PC-3 (cell line): ENCODE measurements around the gene CNGA1. TPM values are rescaled to one million over a fixed set of nuclear protein-coding genes. Genes with fewer than 3 reads are reported as not detected.

Source experiments
- ATAC-seq: fragments of 200-7000 bp; cut with Tn5 transposase; 2 replicates; pipeline ENCODE4 v1.9.1; 2020; ENCODE audit warnings: mild to moderate bottlenecking, moderate library complexity
- BruUV-seq: library from RNA; stranded (reverse); fragments of 400-500 nt; replicated peaks from 2 replicates; lab custom pipeline; 2021; lab: Mats Ljungman, UMichigan
- CTCF ChIA-PET: fragments of 300-600 bp; sonication (Branson Sonifier 250); formaldehyde crosslinking; loops from one replicate; lab custom pipeline; 2022; ENCODE audit warnings: antibody characterized with exemption; lab: Charles Lee
- POLR2A ChIA-PET: fragments of 300-600 bp; sonication (Branson Sonifier 250); formaldehyde crosslinking; loops from one replicate; lab custom pipeline; 2022; ENCODE audit warnings: antibody characterized with exemption; ENCODE audit not compliant: unreplicated experiment; lab: Charles Lee
- DNase-seq: peaks from one replicate; pipeline ENCODE4 v3.0.0-alpha.2; 2015
- H2AFZ ChIP-seq: fragments of 300-600 bp; sonication (generic); 2 replicates; pipeline ENCODE4 v1.6.0; 2016; ENCODE audit warnings: antibody characterized with exemption, low read length
- H3F3A ChIP-seq: fragments of 300-600 bp; sonication (generic); one replicate; pipeline ENCODE4 v1.6.0; 2017; ENCODE audit warnings: antibody characterized with exemption, low read length, control low read depth, mild to moderate bottlenecking; ENCODE audit not compliant: unreplicated experiment
- H3K27ac ChIP-seq: fragments of 300-600 bp; sonication (generic); 2 replicates; pipeline ENCODE4 v1.5.1; 2016; ENCODE audit warnings: mild to moderate bottlenecking, low read length
- H3K27me3 ChIP-seq: fragments of 300-600 bp; sonication (generic); 2 replicates; pipeline ENCODE4 v1.6.1; 2016; ENCODE audit warnings: low read length, mixed read lengths
- H3K36me3 ChIP-seq: fragments of 300-600 bp; sonication (generic); 2 replicates; pipeline ENCODE4 v1.6.1; 2016; ENCODE audit warnings: low read depth, mixed run types, low read length, mixed read lengths
- H3K4me1 ChIP-seq: fragments of 300-600 bp; sonication (generic); 2 replicates; pipeline ENCODE4 v1.5.1; 2016; ENCODE audit warnings: low read length; ENCODE audit not compliant: insufficient read depth
- H3K4me2 ChIP-seq: fragments of 300-600 bp; sonication (generic); 2 replicates; pipeline ENCODE4 v1.6.0; 2016; ENCODE audit warnings: low read length
- H3K4me3 ChIP-seq: fragments of 300-600 bp; sonication (generic); 2 replicates; pipeline ENCODE4 v1.5.1; 2016; ENCODE audit warnings: mild to moderate bottlenecking, low read length, mixed read lengths
- H3K79me2 ChIP-seq: fragments of 300-600 bp; sonication (generic); 2 replicates; pipeline ENCODE4 v1.6.1; 2017; ENCODE audit warnings: low read length, mixed read lengths
- H3K9ac ChIP-seq: fragments of 300-600 bp; sonication (generic); 2 replicates; pipeline ENCODE4 v1.6.0; 2016; ENCODE audit warnings: mild to moderate bottlenecking, low read length
- H3K9me2 ChIP-seq: fragments of 300-600 bp; sonication (generic); replicated peaks from 2 replicates; pipeline ENCODE4 v1.6.1; 2016; ENCODE audit warnings: mixed run types, low read length, mixed read lengths
- H3K9me3 ChIP-seq: fragments of 300-600 bp; sonication (generic); 2 replicates; pipeline ENCODE4 v1.6.1; 2016; ENCODE audit warnings: low read length, mixed read lengths
- H4K20me1 ChIP-seq: fragments of 300-600 bp; sonication (generic); 2 replicates; pipeline ENCODE4 v1.6.1; 2016; ENCODE audit warnings: low read length, mixed read lengths
- CTCF ChIP-seq: fragments of 300-600 bp; sonication (generic); conservative IDR thresholded peaks from 2 replicates; pipeline ENCODE4 v1.5.1; 2017; ENCODE audit warnings: antibody characterized with exemption, low read depth, mild to moderate bottlenecking, low read length
- EZH2 ChIP-seq: fragments of 300-600 bp; sonication (generic); IDR thresholded peaks from one replicate; pipeline ENCODE4 v1.6.1; 2017; ENCODE audit warnings: antibody characterized with exemption, mild to moderate bottlenecking, low read length; ENCODE audit not compliant: unreplicated experiment
- EZH2phosphoT487 ChIP-seq: fragments of 300-600 bp; sonication (generic); IDR thresholded peaks from 2 replicates; pipeline ENCODE4 v1.6.1; 2018; ENCODE audit warnings: mild to moderate bottlenecking, antibody characterized with exemption, low read length, borderline replicate concordance
- intact Hi-C: fragments of 100-400 bp; cut with micrococcal nuclease; formaldehyde crosslinking; loops from 2 replicates; pipeline ENCODE4 v1.9.0; 2023
- total RNA-seq: library from RNA; depleted of rRNA; stranded (reverse); fragments of >200 nt; gene quantifications from 2 replicates; pipeline ENCODE4 v1.2.3, GENCODE V29; 2014

CNGA1 gene
- total RNA-seq, 1 experiment from 2014 or later: 1.1 TPM

GRCh38 chr4:47954245-47954644 is 62.2 kb downstream of the CNGA1 start:
- no peak overlapping the region for H3K4me2 ChIP-seq
- ChIA-PET CTCF (no interaction called here), POLR2A (no interaction called here)
- no peak overlapping the region for H2AFZ ChIP-seq
- H3K9ac ChIP-seq: no peak overlapping the region
- no TSS peak for BruUV-seq
- ATAC-seq (no peak), DNase-seq (no peak)
- H3F3A ChIP-seq: no peaks in the 10 kb centered on the region
- no peak overlapping the region for H3K27ac ChIP-seq
- intact Hi-C loops: no loop called here
- H3K27me3 ChIP-seq: no peaks in the 10 kb centered on the region
- H3K9me2 ChIP-seq: no peaks in the 10 kb centered on the region
- no peaks in the 10 kb centered on the region for H3K79me2 ChIP-seq
- H3K36me3 ChIP-seq: no peaks in the 10 kb centered on the region
- H3K9me3 ChIP-seq: no peaks in the 10 kb centered on the region
- TF ChIP-seq EZH2 (no peak), EZH2phosphoT487 (no peak), CTCF (no peak)
- no peak overlapping the region for H3K4me3 ChIP-seq
- no peaks in the 10 kb centered on the region for H3K4me1 ChIP-seq
- H4K20me1 ChIP-seq: no peaks in the 10 kb centered on the region

- CTCF ChIA-PET: interaction anchor here (0.6 kb wide), 1 partner anchor 10 kb away, joined by 6 read pairs; no protein-coding TSS in a partner anchor
- Histone ChIP-seq H3K9ac (no peak overlapping the region), H3K4me3 (no peak overlapping the region), H3K27me3 (no peaks in the 10 kb centered on the region), H3K27ac (no peak overlapping the region), H3K36me3 (no peaks in the 10 kb centered on the region), H3K9me2 (no peaks in the 10 kb centered on the region), H3K79me2 (no peaks in the 10 kb centered on the region), H3F3A (no peaks in the 10 kb centered on the region), H3K9me3 (no peaks in the 10 kb centered on the region), H3K4me2 (no peak overlapping the region), H4K20me1 (no peaks in the 10 kb centered on the region), H2AFZ (no peak overlapping the region), H3K4me1 (no peaks in the 10 kb centered on the region)
- no peak for ATAC-seq
- POLR2A ChIA-PET: no interaction called here
- no TSS peak for BruUV-seq
- TF ChIP-seq EZH2phosphoT487: no peak
- TF ChIP-seq EZH2: no peak
- no peak; the same call in 1 of the 2 replicates for TF ChIP-seq CTCF
- no peak for DNase-seq
- intact Hi-C loops: no loop called here
These were observed 70.4 kb downstream of the CNGA1 start for GRCh38 chr4:47945930-47946726.
